PC-3 (cell line): ENCODE data around the gene INF2. TPM values are rescaled to one million over a fixed set of nuclear protein-coding genes. Genes with fewer than 3 reads are reported as not detected.

Source experiments
- ATAC-seq: fragments of 200-7000 bp; cut with Tn5 transposase; 2 replicates; pipeline ENCODE4 v1.9.1; 2020; ENCODE audit warnings: mild to moderate bottlenecking, moderate library complexity
- BruUV-seq: library from RNA; stranded (reverse); fragments of 400-500 nt; replicated peaks from 2 replicates; lab custom pipeline; 2021; lab: Mats Ljungman, UMichigan
- CTCF ChIA-PET: fragments of 300-600 bp; sonication (Branson Sonifier 250); formaldehyde crosslinking; loops from one replicate; lab custom pipeline; 2022; ENCODE audit warnings: antibody characterized with exemption; lab: Charles Lee
- POLR2A ChIA-PET: fragments of 300-600 bp; sonication (Branson Sonifier 250); formaldehyde crosslinking; loops from one replicate; lab custom pipeline; 2022; ENCODE audit warnings: antibody characterized with exemption; ENCODE audit not compliant: unreplicated experiment; lab: Charles Lee
- DNase-seq: peaks from one replicate; pipeline ENCODE4 v3.0.0-alpha.2; 2015
- H2AFZ ChIP-seq: fragments of 300-600 bp; sonication (generic); 2 replicates; pipeline ENCODE4 v1.6.0; 2016; ENCODE audit warnings: antibody characterized with exemption, low read length
- H3F3A ChIP-seq: fragments of 300-600 bp; sonication (generic); one replicate; pipeline ENCODE4 v1.6.0; 2017; ENCODE audit warnings: antibody characterized with exemption, low read length, control low read depth, mild to moderate bottlenecking; ENCODE audit not compliant: unreplicated experiment
- H3K27ac ChIP-seq: fragments of 300-600 bp; sonication (generic); 2 replicates; pipeline ENCODE4 v1.5.1; 2016; ENCODE audit warnings: mild to moderate bottlenecking, low read length
- H3K27me3 ChIP-seq: fragments of 300-600 bp; sonication (generic); 2 replicates; pipeline ENCODE4 v1.6.1; 2016; ENCODE audit warnings: low read length, mixed read lengths
- H3K36me3 ChIP-seq: fragments of 300-600 bp; sonication (generic); 2 replicates; pipeline ENCODE4 v1.6.1; 2016; ENCODE audit warnings: low read depth, mixed run types, low read length, mixed read lengths
- H3K4me1 ChIP-seq: fragments of 300-600 bp; sonication (generic); 2 replicates; pipeline ENCODE4 v1.5.1; 2016; ENCODE audit warnings: low read length; ENCODE audit not compliant: insufficient read depth
- H3K4me2 ChIP-seq: fragments of 300-600 bp; sonication (generic); 2 replicates; pipeline ENCODE4 v1.6.0; 2016; ENCODE audit warnings: low read length
- H3K4me3 ChIP-seq: fragments of 300-600 bp; sonication (generic); 2 replicates; pipeline ENCODE4 v1.5.1; 2016; ENCODE audit warnings: mild to moderate bottlenecking, low read length, mixed read lengths
- H3K79me2 ChIP-seq: fragments of 300-600 bp; sonication (generic); 2 replicates; pipeline ENCODE4 v1.6.1; 2017; ENCODE audit warnings: low read length, mixed read lengths
- H3K9ac ChIP-seq: fragments of 300-600 bp; sonication (generic); 2 replicates; pipeline ENCODE4 v1.6.0; 2016; ENCODE audit warnings: mild to moderate bottlenecking, low read length
- H3K9me2 ChIP-seq: fragments of 300-600 bp; sonication (generic); replicated peaks from 2 replicates; pipeline ENCODE4 v1.6.1; 2016; ENCODE audit warnings: mixed run types, low read length, mixed read lengths
- H3K9me3 ChIP-seq: fragments of 300-600 bp; sonication (generic); 2 replicates; pipeline ENCODE4 v1.6.1; 2016; ENCODE audit warnings: low read length, mixed read lengths
- H4K20me1 ChIP-seq: fragments of 300-600 bp; sonication (generic); 2 replicates; pipeline ENCODE4 v1.6.1; 2016; ENCODE audit warnings: low read length, mixed read lengths
- EZH2 ChIP-seq: fragments of 300-600 bp; sonication (generic); IDR thresholded peaks from one replicate; pipeline ENCODE4 v1.6.1; 2017; ENCODE audit warnings: antibody characterized with exemption, mild to moderate bottlenecking, low read length; ENCODE audit not compliant: unreplicated experiment
- EZH2phosphoT487 ChIP-seq: fragments of 300-600 bp; sonication (generic); IDR thresholded peaks from 2 replicates; pipeline ENCODE4 v1.6.1; 2018; ENCODE audit warnings: mild to moderate bottlenecking, antibody characterized with exemption, low read length, borderline replicate concordance
- intact Hi-C: fragments of 100-400 bp; cut with micrococcal nuclease; formaldehyde crosslinking; loops from 2 replicates; pipeline ENCODE4 v1.9.0; 2023
- total RNA-seq: library from RNA; depleted of rRNA; stranded (reverse); fragments of >200 nt; gene quantifications from 2 replicates; pipeline ENCODE4 v1.2.3, GENCODE V29; 2014
- TF ChIP-seq, protein P1 (sequence below): fragments of 300-600 bp; sonication (generic); conservative IDR thresholded peaks from 2 replicates; pipeline ENCODE4 v1.5.1; 2017; ENCODE audit warnings: antibody characterized with exemption, low read depth, mild to moderate bottlenecking, low read length

INF2 gene
- total RNA-seq, 1 experiment from 2014 or later = 132 TPM

GRCh38 chr14:104714066-104714465 lies 24.6 kb downstream of the INF2 start:
- no peaks in the 10 kb centered on the region for H3K9me2 ChIP-seq
- no peaks in the 10 kb centered on the region for H3K9me3 ChIP-seq
- no peaks in the 10 kb centered on the region for H3K79me2 ChIP-seq
- no peak overlapping the region for H3K4me3 ChIP-seq
- TF ChIP-seq EZH2 = no peak
- TF ChIP-seq, protein P1, sequence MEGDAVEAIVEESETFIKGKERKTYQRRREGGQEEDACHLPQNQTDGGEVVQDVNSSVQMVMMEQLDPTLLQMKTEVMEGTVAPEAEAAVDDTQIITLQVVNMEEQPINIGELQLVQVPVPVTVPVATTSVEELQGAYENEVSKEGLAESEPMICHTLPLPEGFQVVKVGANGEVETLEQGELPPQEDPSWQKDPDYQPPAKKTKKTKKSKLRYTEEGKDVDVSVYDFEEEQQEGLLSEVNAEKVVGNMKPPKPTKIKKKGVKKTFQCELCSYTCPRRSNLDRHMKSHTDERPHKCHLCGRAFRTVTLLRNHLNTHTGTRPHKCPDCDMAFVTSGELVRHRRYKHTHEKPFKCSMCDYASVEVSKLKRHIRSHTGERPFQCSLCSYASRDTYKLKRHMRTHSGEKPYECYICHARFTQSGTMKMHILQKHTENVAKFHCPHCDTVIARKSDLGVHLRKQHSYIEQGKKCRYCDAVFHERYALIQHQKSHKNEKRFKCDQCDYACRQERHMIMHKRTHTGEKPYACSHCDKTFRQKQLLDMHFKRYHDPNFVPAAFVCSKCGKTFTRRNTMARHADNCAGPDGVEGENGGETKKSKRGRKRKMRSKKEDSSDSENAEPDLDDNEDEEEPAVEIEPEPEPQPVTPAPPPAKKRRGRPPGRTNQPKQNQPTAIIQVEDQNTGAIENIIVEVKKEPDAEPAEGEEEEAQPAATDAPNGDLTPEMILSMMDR = no peak
- TF ChIP-seq EZH2phosphoT487 = no peak
- no peaks in the 10 kb centered on the region for H3F3A ChIP-seq
- DNase-seq = no peak
- no peak overlapping the region for H3K9ac ChIP-seq
- no TSS peak for BruUV-seq
- no peaks in the 10 kb centered on the region for H4K20me1 ChIP-seq
- H3K27me3 ChIP-seq = no peaks in the 10 kb centered on the region
- H3K4me2 ChIP-seq = no peak overlapping the region
- no peak overlapping the region for H3K27ac ChIP-seq
- ATAC-seq = no peak
- no peaks in the 10 kb centered on the region for H3K4me1 ChIP-seq
- peaks cover 5% of the 10 kb centered on the region; the same call in 1 of the 2 replicates for H3K36me3 ChIP-seq
- intact Hi-C loops = no loop called here
- CTCF ChIA-PET = no interaction called here
- no peak overlapping the region for H2AFZ ChIP-seq
- POLR2A ChIA-PET = no interaction called here

GRCh38 chr14:104714681-104715080 lies 25.3 kb downstream of the INF2 start:
- no peaks in the 10 kb centered on the region for H3F3A ChIP-seq
- no peaks in the 10 kb centered on the region for H3K9me3 ChIP-seq
- no peaks in the 10 kb centered on the region for H3K4me1 ChIP-seq
- DNase-seq = no peak
- H3K9me2 ChIP-seq = no peaks in the 10 kb centered on the region
- intact Hi-C loops = no loop called here
- no peak overlapping the region for H3K27ac ChIP-seq
- CTCF ChIA-PET = no interaction called here
- H2AFZ ChIP-seq = no peak overlapping the region
- H3K9ac ChIP-seq = no peak overlapping the region
- ATAC-seq = no peak
- H3K4me3 ChIP-seq = no peak overlapping the region
- no peaks in the 10 kb centered on the region for H4K20me1 ChIP-seq
- H3K4me2 ChIP-seq = no peak overlapping the region
- no peaks in the 10 kb centered on the region for H3K79me2 ChIP-seq
- POLR2A ChIA-PET = no interaction called here
- H3K27me3 ChIP-seq = no peaks in the 10 kb centered on the region
- no TSS peak for BruUV-seq
- peaks cover 5% of the 10 kb centered on the region; the same call in 1 of the 2 replicates for H3K36me3 ChIP-seq
- TF ChIP-seq, protein P1 = no peak
- TF ChIP-seq EZH2phosphoT487 (no peak), EZH2 (no peak)

GRCh38 chr14:104715416-104715815 lies 26.0 kb downstream of the INF2 start:
- Histone ChIP-seq H3K9ac (no peak overlapping the region), H3K36me3 (peaks cover 7% of the 10 kb centered on the region; the same call in 1 of the 2 replicates), H4K20me1 (no peaks in the 10 kb centered on the region), H3K9me2 (no peaks in the 10 kb centered on the region), H3K27me3 (no peaks in the 10 kb centered on the region), H3K79me2 (no peaks in the 10 kb centered on the region), H3K4me1 (no peaks in the 10 kb centered on the region), H3K9me3 (no peaks in the 10 kb centered on the region), H3K4me2 (no peak overlapping the region), H3K4me3 (no peak overlapping the region), H2AFZ (no peak overlapping the region), H3K27ac (no peak overlapping the region), H3F3A (no peaks in the 10 kb centered on the region)
- ChIA-PET POLR2A (no interaction called here), CTCF (no interaction called here)
- no TSS peak for BruUV-seq
- ATAC-seq (no peak), DNase-seq (no peak)
- TF ChIP-seq EZH2phosphoT487 (no peak), EZH2 (no peak)
- TF ChIP-seq, protein P1 = no peak
- intact Hi-C loops = no loop called here
